Caco-2 (cell line): ENCODE data around the gene TUBB1. TPM values are rescaled to one million over a fixed set of nuclear protein-coding genes. Genes with fewer than 3 reads are reported as not detected.

ENCODE experiments used
- BruUV-seq: library from RNA; stranded (reverse); fragments of 400-500 nt; replicated peaks from 2 replicates; lab custom pipeline; 2021; lab: Mats Ljungman, UMichigan
- CTCF ChIA-PET: fragments of 300-600 bp; sonication (Branson Sonifier 250); formaldehyde crosslinking; loops from one replicate; lab custom pipeline; 2022; ENCODE audit warnings: antibody characterized with exemption; lab: Charles Lee
- POLR2A ChIA-PET: fragments of 300-600 bp; sonication (Branson Sonifier 250); formaldehyde crosslinking; loops from one replicate; lab custom pipeline; 2022; ENCODE audit warnings: antibody characterized with exemption; lab: Charles Lee
- DNase-seq, 2 experiments: peaks; one replicate each; pipeline versions ENCODE4 v3.0.0 to v3.0.0-alpha.2; 2020 to 2022
- H3K27me3 ChIP-seq: replicated peaks from 2 replicates; pipeline ENCODE4 v1.6.0; 2011; ENCODE audit warnings: low read length; ENCODE audit not compliant: control insufficient read depth, insufficient read depth
- H3K36me3 ChIP-seq: 2 replicates; pipeline ENCODE4 v1.5.1; 2011; ENCODE audit warnings: low read length; ENCODE audit not compliant: control insufficient read depth, insufficient read depth
- H3K4me1 ChIP-seq: fragments of 250-450 bp; sonication (Bioruptor Pico); 2 replicates; pipeline ENCODE4 v1.5.1; 2020; ENCODE audit warnings: mild to moderate bottlenecking
- H3K4me3 ChIP-seq: 2 replicates; pipeline ENCODE4 v1.5.1; 2011; ENCODE audit warnings: low read depth, mild to moderate bottlenecking, control low read depth, low read length
- H3K9me3 ChIP-seq: fragments of 250-450 bp; sonication (Bioruptor Pico); 2 replicates; pipeline ENCODE4 v1.5.1; 2020; ENCODE audit warnings: mild to moderate bottlenecking, moderate library complexity
- H3K27ac Mint-ChIP-seq: one replicate; pipeline ENCODE4 v1.8.0; 2022; ENCODE audit warnings: mixed read lengths; ENCODE audit not compliant: unreplicated experiment
- H3K27me3 Mint-ChIP-seq: one replicate; pipeline ENCODE4 v1.8.0; 2022; ENCODE audit warnings: mixed read lengths; ENCODE audit not compliant: insufficient read depth, unreplicated experiment
- H3K36me3 Mint-ChIP-seq: one replicate; pipeline ENCODE4 v1.8.0; 2022; ENCODE audit warnings: mild to moderate bottlenecking, mixed read lengths; ENCODE audit not compliant: insufficient read depth, unreplicated experiment
- H3K4me1 Mint-ChIP-seq: one replicate; pipeline ENCODE4 v1.8.0; 2022; ENCODE audit warnings: low read depth, mixed read lengths; ENCODE audit not compliant: unreplicated experiment
- H3K4me3 Mint-ChIP-seq: one replicate; pipeline ENCODE4 v1.8.0; 2022; ENCODE audit warnings: mild to moderate bottlenecking, moderate library complexity, mixed read lengths; ENCODE audit not compliant: unreplicated experiment
- H3K9me3 Mint-ChIP-seq: one replicate; pipeline ENCODE4 v1.8.0; 2022; ENCODE audit warnings: mixed read lengths; ENCODE audit not compliant: unreplicated experiment
- CTCF ChIP-seq, 2 experiments: fragments of 200-600 bp in 1 of 2; IDR thresholded peaks; 1 replicate in 1 of 2; 2 replicates in 1 of 2; pipeline versions ENCODE4 v1.5.1 to v1.8.0; 2011 to 2022; ENCODE audit warnings: antibody characterized with exemption in 1 of 2, control low read depth in 1 of 2, inconsistent platforms in 1 of 2, low read depth in 1 of 2, low read length in 1 of 2, mild to moderate bottlenecking in 1 of 2, moderate library complexity in 1 of 2; ENCODE audit not compliant: insufficient read depth in 1 of 2, severe bottlenecking in 1 of 2, unreplicated experiment in 1 of 2
- intact Hi-C: fragments of 100-400 bp; cut with micrococcal nuclease; formaldehyde crosslinking; loops from one replicate; pipeline ENCODE4 v1.10.0; 2022; ENCODE audit not compliant: unreplicated experiment
- total RNA-seq: library from RNA; stranded (reverse); gene quantifications from 2 replicates; pipeline ENCODE4 v1.2.3, GENCODE V29; 2022

Gene TUBB1
- total RNA-seq, 1 experiment from 2014 or later, result 0.18 TPM

GRCh38 chr20:59043698-59044097 is 24.5 kb downstream of the TUBB1 start:
- TSS peak; percentile 34 for BruUV-seq
- Mint-ChIP-seq H3K4me3 (peak overlapping the region; percentile 70), H3K27ac (no peak overlapping the region), H3K9me3 (no peaks in the 10 kb centered on the region), H3K27me3 (no peaks in the 10 kb centered on the region), H3K36me3 (peaks cover 22% of the 10 kb centered on the region), H3K4me1 (peaks cover 42% of the 10 kb centered on the region)
- H3K9me3 ChIP-seq, result no peaks in the 10 kb centered on the region
- intact Hi-C loops, result loop anchor here (2.0 kb wide), 1 partner anchor 63 kb away; the partner anchor contains the start of gene NELFCD
- H3K4me3 ChIP-seq, result no peak overlapping the region
- no peak for DNase-seq
- no peaks in the 10 kb centered on the region for H3K36me3 ChIP-seq
- no peak for TF ChIP-seq CTCF (IDR thresholded peaks at IDR 0.05; ENCODE audit: insufficient read depth in 1 of 2, low read depth in 1 of 2, low read length in 1 of 2, severe bottlenecking in 1 of 2, unreplicated experiment in 1 of 2)
- no peaks in the 10 kb centered on the region for H3K27me3 ChIP-seq
- CTCF ChIA-PET, result interaction anchor here (0.9 to 1.1 kb wide), 2 partner anchors 44 to 173 kb away, joined by 3 to 7 read pairs; no protein-coding TSS in a partner anchor
- peaks cover 57% of the 10 kb centered on the region for H3K4me1 ChIP-seq
- POLR2A ChIA-PET, result no interaction called here

DNA sequence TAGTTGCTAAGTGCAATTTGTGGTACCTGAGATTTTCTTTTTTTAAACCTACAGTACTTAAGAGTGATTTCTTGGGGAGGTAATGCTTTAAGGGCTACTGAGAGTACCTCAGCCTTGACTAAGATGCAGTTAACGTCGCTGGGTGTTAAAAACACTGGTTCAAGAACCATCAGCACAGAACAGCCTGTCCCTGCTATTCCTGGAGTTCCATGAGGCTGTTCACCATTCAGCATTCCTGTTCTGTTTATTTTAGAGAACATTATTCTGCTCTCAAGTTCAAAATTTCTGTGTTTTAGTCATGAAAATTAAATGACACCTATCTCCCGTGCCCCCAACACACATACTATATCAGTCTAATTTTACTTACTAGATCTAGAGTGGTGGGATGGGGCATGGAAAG is 25.1 kb downstream of the TUBB1 start:
- Histone ChIP-seq H3K36me3 (no peaks in the 10 kb centered on the region), H3K27me3 (no peaks in the 10 kb centered on the region), H3K4me1 (peaks cover 53% of the 10 kb centered on the region), H3K9me3 (no peaks in the 10 kb centered on the region), H3K4me3 (no peak overlapping the region)
- H3K27ac Mint-ChIP-seq, result no peak overlapping the region
- no peak overlapping the region for H3K4me3 Mint-ChIP-seq
- BruUV-seq, result no TSS peak
- peaks cover 43% of the 10 kb centered on the region for H3K4me1 Mint-ChIP-seq
- no peaks in the 10 kb centered on the region for H3K9me3 Mint-ChIP-seq
- ChIA-PET POLR2A (no interaction called here), CTCF (no interaction called here)
- H3K36me3 Mint-ChIP-seq, result peaks cover 16% of the 10 kb centered on the region
- no peaks in the 10 kb centered on the region for H3K27me3 Mint-ChIP-seq
- TF ChIP-seq CTCF (IDR thresholded peaks at IDR 0.05; ENCODE audit: insufficient read depth in 1 of 2, low read depth in 1 of 2, low read length in 1 of 2, severe bottlenecking in 1 of 2, unreplicated experiment in 1 of 2), result no peak
- intact Hi-C loops, result no loop called here
- DNase-seq, result no peak

- H3K4me1 Mint-ChIP-seq, result peaks cover 46% of the 10 kb centered on the region
- no peak overlapping the region for H3K4me3 Mint-ChIP-seq
- no peak for TF ChIP-seq CTCF (IDR thresholded peaks at IDR 0.05; ENCODE audit: insufficient read depth in 1 of 2, low read depth in 1 of 2, low read length in 1 of 2, severe bottlenecking in 1 of 2, unreplicated experiment in 1 of 2)
- BruUV-seq, result no TSS peak
- H3K36me3 Mint-ChIP-seq, result peaks cover 13% of the 10 kb centered on the region
- peaks cover 48% of the 10 kb centered on the region for H3K4me1 ChIP-seq
- DNase-seq, result no peak
- no peaks in the 10 kb centered on the region for H3K9me3 Mint-ChIP-seq
- H3K36me3 ChIP-seq, result no peaks in the 10 kb centered on the region
- ChIA-PET CTCF (no interaction called here), POLR2A (no interaction called here)
- H3K27me3 Mint-ChIP-seq, result no peaks in the 10 kb centered on the region
- H3K4me3 ChIP-seq, result no peak overlapping the region
- intact Hi-C loops, result no loop called here
- no peaks in the 10 kb centered on the region for H3K27me3 ChIP-seq
- H3K27ac Mint-ChIP-seq, result no peak overlapping the region
- H3K9me3 ChIP-seq, result no peaks in the 10 kb centered on the region
Measured at GRCh38 chr20:59044796-59045195, 25.6 kb downstream of the TUBB1 start.
